ENCODE results near the gene ATL2.
A peak's percentile ranks its signal among the peaks of the same experiment; 100 is the strongest.

GRCh38 chr2:38277245-38278116 lies 99.6 kb downstream of the ATL2 start:
- TF ChIP-seq BHLHE40 (IDR thresholded peaks at IDR 0.05; ENCODE audit: borderline replicate concordance) (no peak), CTBP1 (IDR thresholded peaks at IDR 0.05; ENCODE audit: borderline replicate concordance) (peak; percentile 86; the same call in 1 of the 2 replicates), LEF1 (IDR thresholded peaks at IDR 0.05; ENCODE audit: borderline replicate concordance) (no peak), TARDBP (IDR thresholded peaks at IDR 0.05) (no peak), SP1 (IDR thresholded peaks at IDR 0.05) (no peak), FOXA1 (IDR thresholded peaks at IDR 0.05) (no peak), FOXM1 (IDR thresholded peaks at IDR 0.05; ENCODE audit: borderline replicate concordance) (no peak), FOXK2 (IDR thresholded peaks at IDR 0.05) (no peak), L3MBTL2 (conservative IDR thresholded peaks at IDR 0.05) (0 out of 2 replicates have a peak, but pooled peaks have one; percentile 39), ARNT (IDR thresholded peaks at IDR 0.05) (no peak), ZNF384 (IDR thresholded peaks at IDR 0.05) (no peak), ELF4 (IDR thresholded peaks at IDR 0.05) (no peak)

Data from HEK293T (cell line).